OCI-LY7 (cell line): ENCODE results near the gene GAST. TPM values are rescaled to one million over a fixed set of nuclear protein-coding genes. Genes with fewer than 3 reads are reported as not detected.
"Not testable (repeated sequence)": the region's sequence is repeated elsewhere in the genome, so short reads cannot be mapped to it uniquely, and the experiment has no call there.

Experiments
- BruUV-seq: library from RNA; stranded (reverse); fragments of 400-500 nt; replicated peaks from 2 replicates; lab custom pipeline; 2021; lab: Mats Ljungman, UMichigan
- CTCF ChIA-PET: fragments of 300-600 bp; sonication (Branson Sonifier 250); formaldehyde crosslinking; loops from one replicate; lab custom pipeline; 2022; ENCODE audit warnings: antibody characterized with exemption; ENCODE audit not compliant: unreplicated experiment; lab: Charles Lee
- POLR2A ChIA-PET: fragments of 300-600 bp; sonication (Branson Sonifier 250); formaldehyde crosslinking; loops from one replicate; lab custom pipeline; 2022; ENCODE audit warnings: antibody characterized with exemption; lab: Charles Lee
- DNase-seq: peaks from one replicate; pipeline ENCODE4 v3.0.0-alpha.2; 2015; ENCODE audit warnings: low spot score
- H2AFZ ChIP-seq: fragments of 200-600 bp; sonication (generic), shearing (Covaris generic); 2 replicates; pipeline ENCODE4 v1.6.1; 2014; ENCODE audit warnings: mild to moderate bottlenecking, antibody characterized with exemption, low read length, moderate library complexity
- H3K27ac ChIP-seq: fragments of 200-600 bp; sonication (generic); 2 replicates; pipeline ENCODE4 v1.5.1; 2014; ENCODE audit warnings: mixed run types, low read depth, mild to moderate bottlenecking, moderate library complexity, low read length, inconsistent platforms; ENCODE audit not compliant: poor library complexity, severe bottlenecking
- H3K36me3 ChIP-seq: fragments of 200-600 bp; sonication (generic); 2 replicates; pipeline ENCODE4 v1.6.1; 2014; ENCODE audit warnings: mild to moderate bottlenecking, antibody characterized with exemption, low read length, moderate library complexity, mixed read lengths; ENCODE audit not compliant: insufficient read depth
- H3K4me1 ChIP-seq: fragments of 200-600 bp; sonication (generic); 2 replicates; pipeline ENCODE4 v1.5.1; 2014; ENCODE audit warnings: mild to moderate bottlenecking, low read length; ENCODE audit not compliant: insufficient read depth, poor library complexity, severe bottlenecking
- H3K4me2 ChIP-seq: fragments of 200-600 bp; sonication (generic); 2 replicates; pipeline ENCODE4 v1.6.1; 2014; ENCODE audit warnings: mild to moderate bottlenecking, low read length
- H3K4me3 ChIP-seq: fragments of 200-600 bp; sonication (generic); 2 replicates; pipeline ENCODE4 v1.5.1; 2014; ENCODE audit warnings: mild to moderate bottlenecking, low read depth, low read length; ENCODE audit not compliant: poor library complexity, severe bottlenecking
- H3K79me2 ChIP-seq: fragments of 200-600 bp; sonication (generic); 2 replicates; pipeline ENCODE4 v1.6.1; 2016; ENCODE audit warnings: low read depth, mild to moderate bottlenecking, low read length, moderate library complexity, mixed read lengths; ENCODE audit not compliant: insufficient read depth
- H3K9me2 ChIP-seq: fragments of 200-600 bp; sonication (generic); 2 replicates; pipeline ENCODE4 v1.6.1; 2016; ENCODE audit warnings: mild to moderate bottlenecking, low read length, mixed read lengths; ENCODE audit not compliant: insufficient read depth
- H3K9me3 ChIP-seq: fragments of 200-600 bp; sonication (generic); 2 replicates; pipeline ENCODE4 v1.6.1; 2014; ENCODE audit warnings: mild to moderate bottlenecking, mixed run types, low read length, mixed read lengths
- H4K20me1 ChIP-seq: fragments of 200-600 bp; sonication (generic); 2 replicates; pipeline ENCODE4 v1.6.1; 2014; ENCODE audit warnings: mild to moderate bottlenecking, antibody characterized with exemption, low read length, moderate library complexity, mixed read lengths; ENCODE audit not compliant: insufficient read depth
- EZH2phosphoT487 ChIP-seq: fragments of 200-600 bp; sonication (generic); IDR thresholded peaks from 2 replicates; pipeline ENCODE4 v1.6.1; 2018; ENCODE audit warnings: low read depth, borderline replicate concordance, mild to moderate bottlenecking, mixed run types, antibody characterized with exemption, low read length, moderate library complexity, mixed read lengths
- intact Hi-C: fragments of 100-400 bp; cut with micrococcal nuclease; formaldehyde crosslinking; loops from one replicate; pipeline ENCODE4 v1.10.0; 2022; ENCODE audit not compliant: unreplicated experiment
- total RNA-seq, 2 experiments: library from RNA; depleted of rRNA in 1 of 2; stranded (reverse); fragments of >200 nt in 1 of 2; shearing (Covaris generic) in 1 of 2; gene quantifications; 2 replicates each; pipeline ENCODE4 v1.2.3, GENCODE V29; 2014 to 2022
- TF ChIP-seq, protein P1 (sequence below): fragments of 200-600 bp; sonication (generic); conservative IDR thresholded peaks from 2 replicates; pipeline ENCODE4 v1.5.1; 2014; ENCODE audit warnings: mild to moderate bottlenecking, antibody characterized with exemption, low read length, moderate library complexity, mixed read lengths

GAST gene
- total RNA-seq, 2 experiments from 2014 or later = not detected

DNA sequence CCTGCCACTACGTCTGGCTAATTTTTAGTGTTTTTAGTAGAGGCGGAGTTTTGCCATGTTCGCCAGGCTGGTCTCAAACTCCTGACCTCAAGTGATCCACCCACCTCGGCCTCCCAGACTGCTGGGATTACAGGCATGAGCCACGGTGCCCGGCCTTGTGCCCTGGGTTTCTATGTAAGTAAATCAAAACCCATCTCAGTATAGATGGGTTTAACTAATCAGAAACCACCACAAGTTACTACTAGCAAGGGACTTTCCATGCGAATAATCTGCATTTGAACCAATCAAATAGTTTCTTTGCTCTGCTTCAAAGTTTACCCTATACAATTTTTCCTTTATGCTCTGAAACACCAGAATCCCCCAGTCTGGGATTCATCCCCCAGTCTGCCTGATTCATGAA, 40.0 kb upstream of the GAST start:
- intact Hi-C loops = no loop called here
- no TSS peak for BruUV-seq
- Histone ChIP-seq H4K20me1 (no peaks in the 10 kb centered on the region), H3K4me1 (peaks cover 17% of the 10 kb centered on the region), H3K9me3 (no peaks in the 10 kb centered on the region), H2AFZ (no peak overlapping the region), H3K79me2 (no peaks in the 10 kb centered on the region), H3K4me3 (no peak overlapping the region), H3K36me3 (no peaks in the 10 kb centered on the region), H3K9me2 (no peaks in the 10 kb centered on the region), H3K4me2 (no peak overlapping the region), H3K27ac (no peak overlapping the region)
- POLR2A ChIA-PET = no interaction called here
- DNase-seq = no peak
- TF ChIP-seq, protein P1, sequence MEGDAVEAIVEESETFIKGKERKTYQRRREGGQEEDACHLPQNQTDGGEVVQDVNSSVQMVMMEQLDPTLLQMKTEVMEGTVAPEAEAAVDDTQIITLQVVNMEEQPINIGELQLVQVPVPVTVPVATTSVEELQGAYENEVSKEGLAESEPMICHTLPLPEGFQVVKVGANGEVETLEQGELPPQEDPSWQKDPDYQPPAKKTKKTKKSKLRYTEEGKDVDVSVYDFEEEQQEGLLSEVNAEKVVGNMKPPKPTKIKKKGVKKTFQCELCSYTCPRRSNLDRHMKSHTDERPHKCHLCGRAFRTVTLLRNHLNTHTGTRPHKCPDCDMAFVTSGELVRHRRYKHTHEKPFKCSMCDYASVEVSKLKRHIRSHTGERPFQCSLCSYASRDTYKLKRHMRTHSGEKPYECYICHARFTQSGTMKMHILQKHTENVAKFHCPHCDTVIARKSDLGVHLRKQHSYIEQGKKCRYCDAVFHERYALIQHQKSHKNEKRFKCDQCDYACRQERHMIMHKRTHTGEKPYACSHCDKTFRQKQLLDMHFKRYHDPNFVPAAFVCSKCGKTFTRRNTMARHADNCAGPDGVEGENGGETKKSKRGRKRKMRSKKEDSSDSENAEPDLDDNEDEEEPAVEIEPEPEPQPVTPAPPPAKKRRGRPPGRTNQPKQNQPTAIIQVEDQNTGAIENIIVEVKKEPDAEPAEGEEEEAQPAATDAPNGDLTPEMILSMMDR = no peak
- no peak for TF ChIP-seq EZH2phosphoT487
- CTCF ChIA-PET = no interaction called here

DNA sequence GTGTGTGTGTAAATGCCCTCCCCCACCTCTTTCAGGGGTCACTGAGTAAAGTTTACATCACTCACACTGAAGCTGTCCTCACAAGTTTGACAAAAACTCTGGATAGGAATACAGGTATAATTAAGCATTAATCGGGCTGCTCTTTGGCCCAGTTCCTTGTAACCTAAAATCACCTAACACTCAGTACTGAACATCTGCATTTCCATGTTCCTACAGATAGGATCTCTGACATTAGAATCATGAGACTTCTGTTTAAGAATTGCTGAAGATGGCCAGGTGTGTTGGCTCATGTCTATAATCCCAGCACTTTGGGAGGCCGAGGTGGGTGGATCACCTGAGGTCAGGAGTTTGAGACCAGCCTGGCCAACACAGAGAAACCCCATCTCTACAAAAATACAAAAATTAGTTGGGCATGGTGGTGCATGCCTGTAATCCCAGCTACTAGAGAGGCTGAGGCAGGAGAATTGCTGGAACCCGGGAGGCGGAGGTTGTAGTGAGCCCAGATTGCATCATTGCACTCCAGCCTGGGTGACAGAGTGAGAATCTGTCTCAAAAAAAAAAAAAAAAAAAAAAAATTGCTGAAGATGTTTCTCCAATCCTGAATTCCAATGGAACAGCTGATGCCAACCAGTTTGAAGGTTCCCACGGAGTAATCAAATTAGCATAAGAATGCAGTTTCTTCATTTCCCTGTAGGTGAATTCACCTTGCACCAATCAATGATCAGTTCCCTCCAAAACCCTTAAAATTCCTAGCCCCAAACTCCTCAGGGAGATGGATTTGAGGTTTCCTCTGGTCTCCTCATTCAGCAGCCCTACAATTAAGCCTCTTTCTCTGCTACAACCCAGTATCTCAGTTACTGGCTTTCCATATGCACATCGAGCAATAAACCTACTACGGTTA, 36.7 kb upstream of the GAST start:
- CTCF ChIA-PET = not testable (repeated sequence)

DNA sequence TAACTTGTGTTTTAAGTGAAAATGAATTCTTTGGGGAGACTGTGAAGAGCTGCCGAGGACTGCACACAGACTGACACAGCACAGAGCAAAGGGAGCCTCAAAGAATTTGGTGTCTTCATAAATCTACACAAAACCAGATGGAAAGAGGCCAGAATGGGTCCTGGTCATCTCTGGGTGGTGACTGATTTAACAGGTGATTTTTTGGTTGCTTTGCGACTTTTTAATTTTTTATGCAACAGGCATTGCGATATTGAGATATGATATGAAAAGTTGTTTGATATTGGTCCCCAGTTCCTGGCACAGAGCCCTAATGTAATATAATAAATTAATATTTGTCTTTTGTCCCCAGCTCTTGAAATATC, 36.1 kb upstream of the GAST start:
- no peak overlapping the region for H3K4me3 ChIP-seq
- no peaks in the 10 kb centered on the region for H3K36me3 ChIP-seq
- TF ChIP-seq EZH2phosphoT487 = no peak
- TF ChIP-seq, protein P1 = no peak
- H4K20me1 ChIP-seq = no peaks in the 10 kb centered on the region
- no peaks in the 10 kb centered on the region for H3K79me2 ChIP-seq
- BruUV-seq = no TSS peak
- H3K4me2 ChIP-seq = no peak overlapping the region
- intact Hi-C loops = no loop called here
- no peak for DNase-seq
- H3K9me2 ChIP-seq = no peaks in the 10 kb centered on the region
- no peak overlapping the region for H2AFZ ChIP-seq
- CTCF ChIA-PET = no interaction called here
- no peaks in the 10 kb centered on the region for H3K9me3 ChIP-seq
- no peak overlapping the region for H3K27ac ChIP-seq
- POLR2A ChIA-PET = interaction anchor here (0.6 kb wide), 1 partner anchor 766 kb away, joined by 3 read pairs; no protein-coding TSS in a partner anchor
- peaks cover 15% of the 10 kb centered on the region for H3K4me1 ChIP-seq

More for the DNA sequence above, 36.7 kb upstream of the GAST start:
- DNase-seq, intact Hi-C loops, H3K36me3 ChIP-seq, H3K4me3 ChIP-seq, H3K9me2 ChIP-seq, H3K9me3 ChIP-seq, H3K27ac ChIP-seq, H3K79me2 ChIP-seq, H4K20me1 ChIP-seq, H3K4me2 ChIP-seq, H2AFZ ChIP-seq, BruUV-seq: not testable (repeated sequence)
- POLR2A ChIA-PET = interaction anchor here (0.6 kb wide), 1 partner anchor 765 kb away, joined by 3 read pairs; no protein-coding TSS in a partner anchor
- peaks cover 15% of the 10 kb centered on the region for H3K4me1 ChIP-seq
